Gastroesophageal sphincter (tissue), 4 donors: ENCODE data around the gene AMDHD2. TPM values are rescaled to one million over a fixed set of nuclear protein-coding genes. Genes with fewer than 3 reads are reported as not detected.

Experiments
- ATAC-seq: fragments of 150-250 bp; one replicate; pipeline ENCODE4 v1.9.1; 2016; ENCODE audit warnings: mild to moderate bottlenecking, moderate library complexity
- H3K27ac ChIP-seq, 4 donors: fragments of 200-600 bp; sonication (generic) in 3 of 4; 1 replicate in 3 of 4; 2 replicates in 1 of 4; pipeline ENCODE4 v1.5.1; 2016 to 2019
- H3K27me3 ChIP-seq: fragments of 200-600 bp; sonication (generic); one replicate; pipeline ENCODE4 v1.5.1; 2019
- H3K36me3 ChIP-seq, 2 donors: fragments of 200-600 bp; sonication (generic); one replicate each; pipeline ENCODE4 v1.5.1; 2019; ENCODE audit warnings: control low read depth in 1 of 2
- H3K4me1 ChIP-seq, 3 donors: fragments of 200-600 bp; sonication (generic); 1 replicate in 2 of 3; 2 replicates in 1 of 3; pipeline ENCODE4 v1.5.1; 2016 to 2019; ENCODE audit warnings: control low read depth in 2 of 3
- H3K4me3 ChIP-seq, 2 donors: fragments of 200-600 bp; sonication (generic); one replicate each; pipeline ENCODE4 v1.5.1; 2019; ENCODE audit warnings: mild to moderate bottlenecking in 1 of 2, moderate library complexity in 1 of 2
- H3K9me3 ChIP-seq, 3 donors: fragments of 200-600 bp; sonication (generic); one replicate each; pipeline ENCODE4 v1.5.1; 2017 to 2019; ENCODE audit warnings: control low read depth in 2 of 3
- EP300 ChIP-seq: sonication (generic); formaldehyde crosslinking; IDR thresholded peaks from one replicate; pipeline ENCODE4 v1.6.1; 2017; ENCODE audit warnings: antibody characterized with exemption, mild to moderate bottlenecking
- POLR2A ChIP-seq, 2 donors: fragments of 450-650 bp; IDR thresholded peaks; one replicate each; pipeline ENCODE4 v1.6.1; 2017; ENCODE audit warnings: antibody characterized with exemption in 2 of 2, mild to moderate bottlenecking in 2 of 2, moderate library complexity in 1 of 2
- POLR2AphosphoS5 ChIP-seq: sonication (generic); formaldehyde crosslinking; IDR thresholded peaks from one replicate; pipeline ENCODE4 v1.6.1; 2017; ENCODE audit warnings: antibody characterized with exemption
- WGBS, 2 donors: methylation state at CpG; one replicate each; pipeline ENCODE4 v1.1.5; 2018; ENCODE audit warnings: low coverage in 1 of 2; 5-methylcytosine and 5-hydroxymethylcytosine counted together
- total RNA-seq, 4 donors: library from RNA; depleted of rRNA; stranded (reverse); fragments of >200 nt; gene quantifications; one replicate each; pipeline ENCODE4 v1.1.0, GENCODE V29; 2016
- TF ChIP-seq, protein P1 (sequence below), 4 experiments: fragments of 200-600 bp in 2 of 4; fragments of 450-650 bp in 2 of 4; sonication (generic) in 1 of 4; IDR thresholded peaks; one replicate each; pipeline ENCODE4 v1.5.1; 2017 to 2019; ENCODE audit warnings: antibody characterized with exemption in 4 of 4, mild to moderate bottlenecking in 2 of 4, moderate library complexity in 2 of 4

The AMDHD2 gene
- total RNA-seq, 4 donors from 2014 or later = 14.0 to 29.1 (median 23.4) TPM

DNA sequence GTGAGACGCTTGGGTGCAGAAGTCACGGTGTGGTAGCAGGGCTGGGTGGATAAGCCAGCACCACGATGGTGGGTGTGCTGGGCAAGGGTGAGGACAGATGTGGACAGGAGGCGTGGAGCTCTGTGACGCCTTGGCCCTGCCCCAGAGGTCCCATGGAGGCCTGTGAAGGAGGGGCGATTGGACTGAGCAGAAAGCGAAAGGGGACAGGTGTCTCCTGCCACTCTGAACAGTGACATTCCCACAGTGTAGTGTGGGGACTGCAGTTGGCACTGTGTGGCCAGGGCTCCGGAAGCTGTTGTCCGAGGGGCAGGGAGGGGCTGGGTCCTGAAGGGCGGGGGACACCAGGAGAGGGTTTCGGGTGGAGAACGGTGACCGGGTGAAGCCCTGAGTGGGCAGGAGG, 37.9 kb upstream of the AMDHD2 start:
- H3K4me3 ChIP-seq = no peak overlapping the region
- H3K27ac ChIP-seq = peak overlapping the region; percentile 66 to 85 (median 83)
- H3K9me3 ChIP-seq = no peaks in the 10 kb centered on the region
- H3K4me1 ChIP-seq = peaks cover 0 to 46% (median 10%) of the 10 kb centered on the region in 3 donors
- TF ChIP-seq EP300 = no peak
- TF ChIP-seq POLR2A (IDR thresholded peaks at IDR 0.05) = no peak
- TF ChIP-seq, protein P1, sequence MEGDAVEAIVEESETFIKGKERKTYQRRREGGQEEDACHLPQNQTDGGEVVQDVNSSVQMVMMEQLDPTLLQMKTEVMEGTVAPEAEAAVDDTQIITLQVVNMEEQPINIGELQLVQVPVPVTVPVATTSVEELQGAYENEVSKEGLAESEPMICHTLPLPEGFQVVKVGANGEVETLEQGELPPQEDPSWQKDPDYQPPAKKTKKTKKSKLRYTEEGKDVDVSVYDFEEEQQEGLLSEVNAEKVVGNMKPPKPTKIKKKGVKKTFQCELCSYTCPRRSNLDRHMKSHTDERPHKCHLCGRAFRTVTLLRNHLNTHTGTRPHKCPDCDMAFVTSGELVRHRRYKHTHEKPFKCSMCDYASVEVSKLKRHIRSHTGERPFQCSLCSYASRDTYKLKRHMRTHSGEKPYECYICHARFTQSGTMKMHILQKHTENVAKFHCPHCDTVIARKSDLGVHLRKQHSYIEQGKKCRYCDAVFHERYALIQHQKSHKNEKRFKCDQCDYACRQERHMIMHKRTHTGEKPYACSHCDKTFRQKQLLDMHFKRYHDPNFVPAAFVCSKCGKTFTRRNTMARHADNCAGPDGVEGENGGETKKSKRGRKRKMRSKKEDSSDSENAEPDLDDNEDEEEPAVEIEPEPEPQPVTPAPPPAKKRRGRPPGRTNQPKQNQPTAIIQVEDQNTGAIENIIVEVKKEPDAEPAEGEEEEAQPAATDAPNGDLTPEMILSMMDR (IDR thresholded peaks at IDR 0.05) = no peak
- TF ChIP-seq POLR2AphosphoS5 = no peak
- no peak for ATAC-seq
- WGBS, 2 donors = 50% methylated on average over 10 of the region's 13 CpGs; no CpG with 5 or more reads in 1 of the 2 donors
- no peaks in the 10 kb centered on the region for H3K27me3 ChIP-seq
- peaks cover 0 to 8% of the 10 kb centered on the region in 2 donors for H3K36me3 ChIP-seq

DNA sequence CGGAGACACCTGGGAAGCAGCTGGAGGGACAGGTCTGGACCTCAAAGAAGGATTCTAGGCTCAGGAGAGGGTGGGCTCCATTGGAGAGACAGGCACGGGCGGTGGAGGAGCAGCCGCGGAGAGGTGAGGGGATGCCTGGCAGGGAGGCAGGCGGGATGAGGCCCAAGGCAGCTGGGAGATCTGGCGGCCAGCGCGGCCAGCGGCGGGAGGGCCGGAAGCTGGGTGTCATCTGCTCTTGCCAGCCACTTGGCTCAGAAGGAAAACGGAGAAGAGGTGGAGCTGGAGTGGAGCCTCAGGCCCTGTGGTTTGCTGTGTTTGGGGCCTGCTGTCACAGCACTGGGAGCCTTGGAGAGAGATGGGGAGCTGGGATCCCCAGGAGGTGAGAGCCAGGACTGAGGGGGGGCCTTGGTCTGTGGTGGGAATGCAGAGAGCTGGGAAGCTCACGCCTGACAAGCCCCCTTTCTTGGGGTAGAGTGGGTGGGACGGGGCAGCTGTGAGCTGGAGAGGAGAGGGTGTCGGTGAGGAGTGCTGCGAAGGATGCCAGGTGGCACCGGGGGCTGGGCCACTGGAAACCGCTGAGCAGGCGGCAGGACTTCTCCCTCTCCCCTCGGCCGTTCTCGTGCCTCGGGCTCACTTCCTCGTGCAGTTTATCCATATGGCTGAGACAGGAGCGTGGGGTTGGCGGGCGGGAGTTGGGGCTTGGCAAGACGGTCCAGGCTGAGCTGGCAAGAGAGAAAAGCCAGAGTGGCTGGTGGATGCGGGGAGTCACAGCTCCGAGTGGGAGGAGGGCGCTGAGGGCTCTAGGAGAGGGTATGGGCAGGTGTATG, 37.2 kb upstream of the AMDHD2 start:
- H3K27ac ChIP-seq = peak overlapping the region; percentile 66 to 85 (median 83)
- no peaks in the 10 kb centered on the region for H3K9me3 ChIP-seq
- H3K27me3 ChIP-seq = no peaks in the 10 kb centered on the region
- 0 to 19% methylated on average over 4 to 12 of the region's 32 CpGs for WGBS, 2 donors
- ATAC-seq = peak; percentile 88
- H3K4me1 ChIP-seq = peaks cover 0 to 47% (median 10%) of the 10 kb centered on the region in 3 donors
- TF ChIP-seq, protein P1 (IDR thresholded peaks at IDR 0.05) = no peak
- TF ChIP-seq POLR2AphosphoS5 = peak; percentile 22
- peak overlapping the region; percentile 1 to 40 for H3K4me3 ChIP-seq
- peaks cover 0 to 8% of the 10 kb centered on the region in 2 donors for H3K36me3 ChIP-seq

DNA sequence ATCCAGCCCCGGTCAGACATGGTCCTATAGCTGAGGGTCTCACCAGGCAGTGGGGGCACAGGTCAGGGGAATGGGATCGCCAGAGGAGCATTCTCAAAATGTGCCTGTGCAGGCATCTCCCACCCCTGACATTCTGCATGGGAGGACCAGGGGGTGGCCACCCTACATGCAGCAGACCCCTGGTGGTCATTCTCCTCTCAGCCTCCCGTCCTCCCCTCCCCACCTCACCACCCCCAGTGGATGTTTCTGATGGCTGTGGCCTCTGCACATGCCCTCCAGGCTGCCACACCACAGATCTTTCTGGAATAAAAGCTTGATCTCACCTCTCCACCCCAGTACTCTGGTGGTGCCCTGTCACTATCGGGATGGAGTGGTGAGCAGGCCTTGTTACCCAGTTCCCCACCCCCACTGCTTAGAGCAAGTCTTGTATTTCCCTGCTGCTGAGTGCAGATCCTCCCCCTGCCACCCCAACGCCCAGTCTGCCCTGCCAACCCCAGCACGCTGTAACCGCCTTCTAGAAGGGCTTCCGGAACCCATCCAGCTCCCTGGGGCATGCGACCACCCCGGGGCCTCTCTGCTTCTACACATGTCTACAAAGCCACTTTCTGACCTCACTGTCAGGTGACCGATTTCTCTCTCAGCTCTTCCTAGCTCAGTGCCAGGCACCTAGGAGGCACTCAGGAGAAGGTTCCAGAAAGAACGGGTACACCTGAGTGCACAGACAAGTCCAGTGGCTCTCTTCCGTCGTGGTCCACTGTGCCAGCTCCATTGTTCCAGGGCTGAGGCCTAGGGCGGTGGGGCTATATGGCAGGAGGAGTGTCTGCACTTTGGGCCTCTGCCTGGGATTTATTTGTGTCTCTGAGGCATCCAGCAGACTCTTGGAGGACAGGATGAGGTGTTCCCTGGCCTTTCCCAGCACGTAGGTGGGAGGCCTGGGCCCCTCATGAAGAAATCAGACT, 36.0 kb upstream of the AMDHD2 start:
- Histone ChIP-seq H3K36me3 (peaks cover 0 to 8% of the 10 kb centered on the region in 2 donors), H3K9me3 (no peaks in the 10 kb centered on the region), H3K4me1 (peaks cover 0 to 47% (median 10%) of the 10 kb centered on the region in 3 donors), H3K4me3 (no peak overlapping the region), H3K27me3 (no peaks in the 10 kb centered on the region), H3K27ac (peak overlapping the region in 3 of 4 donors; percentile 82 to 85 (median 84))
- TF ChIP-seq POLR2AphosphoS5 = no peak
- TF ChIP-seq POLR2A (IDR thresholded peaks at IDR 0.05) = no peak
- ATAC-seq = no peak
- WGBS, 2 donors = 84 to 96% methylated on average over 8 to 10 of the region's 16 CpGs

DNA sequence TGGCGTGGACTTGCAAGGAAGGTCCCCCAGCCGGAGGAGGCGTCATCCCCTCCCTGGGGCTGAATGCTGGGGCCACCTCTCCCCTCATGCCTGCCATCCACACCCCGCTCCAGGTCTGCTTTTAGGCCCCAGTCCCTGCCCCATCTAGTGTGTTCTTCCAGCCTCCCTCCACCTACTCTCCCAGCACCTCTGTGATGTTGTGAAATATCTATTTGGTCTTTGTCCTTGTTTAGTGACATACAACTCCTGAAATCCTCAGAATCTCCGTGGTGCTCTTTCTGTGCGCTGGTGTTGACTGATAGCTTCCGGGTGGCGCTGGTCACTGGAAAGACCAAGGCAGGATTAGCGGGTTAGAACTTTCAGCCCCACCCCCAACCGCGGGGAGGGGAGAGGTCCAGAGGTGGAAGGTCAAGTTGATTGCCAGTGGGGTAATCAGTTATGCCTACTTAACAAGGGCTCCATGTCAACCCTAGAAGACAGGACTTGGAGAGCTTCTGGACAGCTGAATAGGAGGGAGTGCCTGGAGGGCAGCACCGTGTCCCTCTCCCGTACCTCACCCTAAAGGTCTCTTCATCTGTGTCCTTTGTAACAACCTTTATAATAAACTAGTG, 35.2 kb upstream of the AMDHD2 start:
- Histone ChIP-seq H3K9me3 (no peaks in the 10 kb centered on the region), H3K27me3 (no peaks in the 10 kb centered on the region), H3K4me1 (peaks cover 0 to 47% (median 10%) of the 10 kb centered on the region in 3 donors), H3K36me3 (peaks cover 0 to 12% of the 10 kb centered on the region in 2 donors), H3K4me3 (no peak overlapping the region), H3K27ac (peak overlapping the region in 1 of 4 donors; percentile 17)
- ATAC-seq = no peak
- WGBS, 2 donors = 94 to 100% methylated on average over 1 to 4 of the region's 13 CpGs
- no peak for TF ChIP-seq POLR2A (IDR thresholded peaks at IDR 0.05)
- TF ChIP-seq EP300 = no peak
- TF ChIP-seq, protein P1 (IDR thresholded peaks at IDR 0.05) = no peak
- no peak for TF ChIP-seq POLR2AphosphoS5
